IMR-90 (cell line): ENCODE measurements around the gene DEAF1.
A peak's percentile ranks its signal among the peaks of the same experiment; 100 is the strongest.

Experiments
- CEBPB ChIP-seq: IDR thresholded peaks from 2 replicates; pipeline ENCODE4 v1.6.1; 2012; ENCODE audit warnings: low read depth, low read length, improper control_type of control experiment
- CTCF ChIP-seq: conservative IDR thresholded peaks from 2 replicates; pipeline ENCODE4 v1.5.1; 2012; ENCODE audit warnings: mild to moderate bottlenecking, low read depth, low read length, improper control_type of control experiment
- MAFK ChIP-seq: IDR thresholded peaks from 2 replicates; pipeline ENCODE4 v1.6.1; 2012; ENCODE audit warnings: low read depth, low read length, improper control_type of control experiment
- POLR2A ChIP-seq: IDR thresholded peaks from 2 replicates; pipeline ENCODE4 v1.6.1; 2012; ENCODE audit warnings: mild to moderate bottlenecking, low read depth, low read length
- RAD21 ChIP-seq: IDR thresholded peaks from 2 replicates; pipeline ENCODE4 v1.6.1; 2012; ENCODE audit warnings: low read length, improper control_type of control experiment
- RCOR1 ChIP-seq: IDR thresholded peaks from 2 replicates; pipeline ENCODE4 v1.6.1; 2012; ENCODE audit warnings: mild to moderate bottlenecking, low read length, improper control_type of control experiment; ENCODE audit not compliant: insufficient replicate concordance

GRCh38 chr11:612201-612960, 82.6 kb downstream of the DEAF1 start:
- TF ChIP-seq CTCF (peak; percentile 17; the same call in 1 of the 2 replicates), MAFK (no peak), POLR2A (no peak), CEBPB (no peak), RCOR1 (no peak), RAD21 (no peak)
